GM18951 (cell line): ENCODE data around the gene SRRM3.
"Not testable (repeated sequence)": the region's sequence is repeated elsewhere in the genome, so short reads cannot be mapped to it uniquely, and the experiment has no call there.

Experiments
- POLR2A ChIP-seq: IDR thresholded peaks from 4 replicates; pipeline ENCODE4 v1.6.1; 2011; ENCODE audit warnings: mild to moderate bottlenecking; ENCODE audit not compliant: insufficient read length, insufficient read depth; ENCODE audit errors: extremely low read depth
- in situ Hi-C: fragments of 300-500 bp; cut with MboI; formaldehyde crosslinking; loops from one replicate; pipeline ENCODE4 v1.12.0; 2022; ENCODE audit warnings: low sequenced_read_pairs, mixed read lengths, inconsistent platforms; ENCODE audit not compliant: unreplicated experiment

SRRM3 gene

GRCh38 chr7:76201732-76202665, at the start of gene SRRM3:
TSS of gene SRRM3 (plus strand) at chr7:76201896. CDS start at chr7:76235067, 33,171 bp downstream.
- in situ Hi-C loops: no loop called here
- TF ChIP-seq POLR2A: no peak

DNA sequence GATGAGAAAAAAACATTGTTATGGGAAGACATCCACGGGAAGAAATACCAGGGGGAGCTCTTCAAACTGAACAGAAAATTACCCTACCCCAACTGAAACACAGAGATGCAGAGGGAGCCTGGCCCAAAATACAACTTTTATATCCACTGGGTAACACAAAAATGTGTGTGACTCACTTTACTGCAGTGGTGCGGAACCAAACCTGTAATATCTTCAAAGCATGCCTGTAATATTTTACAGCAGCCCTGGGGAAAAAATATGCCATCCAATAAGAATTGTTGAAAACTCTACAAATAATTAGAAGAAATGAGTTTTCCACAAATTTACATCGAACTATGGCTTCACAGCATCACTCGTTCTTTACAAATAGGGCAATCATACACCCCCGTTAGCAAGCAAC, 49.8 kb upstream of the SRRM3 start:
- in situ Hi-C loops: no loop called here
- no peak for TF ChIP-seq POLR2A

- in situ Hi-C loops: not testable (repeated sequence)
These were observed 48.0 kb upstream of the SRRM3 start for GRCh38 chr7:76153571-76154230.

DNA sequence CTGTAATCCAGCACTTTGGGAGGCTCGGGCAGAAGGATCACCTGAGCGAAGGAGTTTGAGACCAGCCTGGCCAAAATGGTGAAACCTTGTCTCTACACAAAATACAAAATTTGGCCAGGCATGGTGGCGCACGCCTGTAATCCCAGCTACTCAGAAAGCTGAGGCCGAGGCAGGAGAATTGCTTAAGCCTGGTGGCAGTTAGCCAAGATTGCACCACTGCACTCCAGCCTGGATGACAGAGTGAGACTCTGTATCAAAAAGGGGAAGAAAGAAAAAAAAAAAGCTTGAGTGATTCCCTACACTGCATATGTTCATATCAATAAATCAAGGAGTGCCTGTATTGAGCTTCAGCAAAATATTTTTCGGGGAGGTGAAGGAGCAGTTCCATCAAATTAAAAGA, 45.8 kb upstream of the SRRM3 start:
- in situ Hi-C loops: no loop called here
- TF ChIP-seq POLR2A: no peak

- in situ Hi-C loops: not testable (repeated sequence)
These were observed 44.6 kb upstream of the SRRM3 start for GRCh38 chr7:76156992-76157685.

DNA sequence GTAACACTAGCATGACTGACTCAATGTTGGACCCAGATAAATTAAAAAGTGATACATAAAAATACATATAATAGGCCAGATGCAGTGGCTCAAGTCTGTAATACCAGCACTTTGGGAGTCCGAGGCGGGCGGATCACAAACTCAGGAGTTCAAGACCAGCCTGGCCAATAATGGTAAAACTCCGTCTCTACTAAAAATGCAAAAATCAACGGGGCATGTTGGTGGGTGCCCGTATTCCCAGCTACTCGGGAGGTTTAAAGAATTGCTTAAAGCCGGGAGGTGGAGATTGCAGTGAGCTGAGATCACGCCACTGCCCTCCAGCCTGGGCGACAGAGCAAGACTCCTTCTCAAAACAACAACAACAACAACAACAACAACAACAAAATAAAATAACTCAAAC, 43.3 kb upstream of the SRRM3 start:
- in situ Hi-C loops: not testable (repeated sequence)

DNA sequence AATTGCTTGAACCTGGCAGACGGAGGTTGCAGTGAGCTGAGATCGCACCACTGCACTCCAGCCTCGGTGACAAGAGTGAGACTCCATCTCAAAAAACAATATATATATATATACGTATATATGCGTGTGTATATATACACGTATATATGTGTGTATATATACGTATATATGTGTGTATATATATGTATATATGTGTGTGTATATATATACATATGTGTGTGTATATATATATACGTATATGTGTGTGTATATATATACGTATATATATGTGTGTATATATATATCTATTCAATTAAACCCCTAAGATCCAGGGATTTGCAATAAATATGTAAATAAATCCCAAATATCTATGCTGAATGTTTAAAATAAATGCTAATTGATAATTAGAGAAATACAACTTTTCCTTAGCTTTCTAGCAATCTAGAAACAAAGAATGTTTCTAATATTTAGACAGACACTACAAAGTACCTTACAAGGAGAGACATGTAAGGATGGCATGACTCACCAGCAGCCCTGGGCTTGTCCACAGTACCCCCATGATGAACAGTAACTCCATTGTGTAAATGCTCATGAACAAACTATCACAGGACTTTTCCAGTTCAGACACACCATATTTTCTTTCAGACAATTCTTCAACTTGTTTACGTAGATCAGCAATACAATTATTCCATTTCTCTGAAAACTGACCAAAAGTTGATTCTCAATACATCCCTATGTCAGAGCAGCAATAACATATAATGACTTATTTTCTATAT, 39.1 kb upstream of the SRRM3 start:
- in situ Hi-C loops: not testable (repeated sequence)

DNA sequence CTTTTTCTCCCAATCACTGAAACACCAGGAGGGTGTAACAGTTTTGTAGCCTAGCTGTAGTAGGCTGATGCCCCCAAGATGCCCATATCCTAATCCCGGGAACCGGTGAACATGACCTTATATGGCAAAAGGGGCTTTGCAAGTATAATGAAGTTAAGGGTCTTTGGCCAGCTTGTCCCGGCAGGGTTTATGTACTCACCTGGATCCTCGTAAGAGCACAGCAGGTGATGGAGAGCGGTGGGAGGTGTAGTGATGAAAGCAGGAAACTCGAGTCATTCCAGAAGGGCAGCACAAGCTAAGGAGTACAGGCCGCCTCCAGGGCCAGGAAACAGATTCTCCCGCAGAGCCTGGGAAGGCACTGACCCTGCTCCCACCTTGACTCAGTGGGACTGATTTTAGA, 37.9 kb upstream of the SRRM3 start:
- in situ Hi-C loops: not testable (repeated sequence)

DNA sequence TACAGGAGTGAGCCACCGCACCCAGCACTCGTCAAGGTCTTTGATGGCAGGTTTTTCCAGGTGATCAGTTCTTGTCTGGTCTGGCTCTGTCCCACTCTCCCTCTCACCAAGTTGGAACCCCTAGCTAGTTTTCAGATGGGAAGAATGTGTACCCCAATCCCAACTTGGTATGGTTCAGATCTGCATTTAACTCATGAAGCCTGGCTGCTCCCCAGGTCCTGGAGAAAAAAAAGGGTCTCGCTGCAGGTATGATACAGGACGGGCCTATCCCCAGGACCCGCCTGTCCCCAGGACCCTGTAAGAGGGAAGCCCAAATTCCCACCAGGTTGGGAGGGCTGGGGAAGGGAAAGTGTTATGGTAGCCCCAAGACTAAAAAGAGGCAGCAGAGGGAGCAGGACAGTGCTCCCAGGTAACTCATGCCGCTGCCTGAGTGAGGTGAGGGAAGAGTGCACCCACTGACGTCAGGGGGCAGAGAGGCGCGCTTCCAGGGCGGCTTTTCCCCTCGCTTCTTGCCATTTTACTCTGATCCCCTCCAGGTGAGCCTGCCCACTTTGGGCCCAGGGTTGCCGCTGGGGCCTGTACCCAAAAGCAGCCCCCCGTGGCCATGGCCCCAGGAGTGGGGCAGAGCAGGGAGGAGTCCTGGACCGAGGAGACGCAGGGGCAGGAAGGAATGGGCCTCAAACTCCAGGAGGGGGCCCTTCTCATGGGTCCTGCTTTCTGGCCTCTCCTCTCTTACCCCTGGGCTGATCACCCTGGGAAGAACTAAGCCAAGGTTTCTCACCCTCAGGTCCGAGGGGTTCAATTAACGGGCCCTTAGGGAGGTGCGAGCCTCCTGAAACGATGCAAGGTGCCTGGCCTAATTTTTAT, 36.4 kb upstream of the SRRM3 start:
- no peak for TF ChIP-seq POLR2A
- in situ Hi-C loops: no loop called here

- in situ Hi-C loops: no loop called here
These were observed 35.7 kb upstream of the SRRM3 start for GRCh38 chr7:76165973-76166403.

DNA sequence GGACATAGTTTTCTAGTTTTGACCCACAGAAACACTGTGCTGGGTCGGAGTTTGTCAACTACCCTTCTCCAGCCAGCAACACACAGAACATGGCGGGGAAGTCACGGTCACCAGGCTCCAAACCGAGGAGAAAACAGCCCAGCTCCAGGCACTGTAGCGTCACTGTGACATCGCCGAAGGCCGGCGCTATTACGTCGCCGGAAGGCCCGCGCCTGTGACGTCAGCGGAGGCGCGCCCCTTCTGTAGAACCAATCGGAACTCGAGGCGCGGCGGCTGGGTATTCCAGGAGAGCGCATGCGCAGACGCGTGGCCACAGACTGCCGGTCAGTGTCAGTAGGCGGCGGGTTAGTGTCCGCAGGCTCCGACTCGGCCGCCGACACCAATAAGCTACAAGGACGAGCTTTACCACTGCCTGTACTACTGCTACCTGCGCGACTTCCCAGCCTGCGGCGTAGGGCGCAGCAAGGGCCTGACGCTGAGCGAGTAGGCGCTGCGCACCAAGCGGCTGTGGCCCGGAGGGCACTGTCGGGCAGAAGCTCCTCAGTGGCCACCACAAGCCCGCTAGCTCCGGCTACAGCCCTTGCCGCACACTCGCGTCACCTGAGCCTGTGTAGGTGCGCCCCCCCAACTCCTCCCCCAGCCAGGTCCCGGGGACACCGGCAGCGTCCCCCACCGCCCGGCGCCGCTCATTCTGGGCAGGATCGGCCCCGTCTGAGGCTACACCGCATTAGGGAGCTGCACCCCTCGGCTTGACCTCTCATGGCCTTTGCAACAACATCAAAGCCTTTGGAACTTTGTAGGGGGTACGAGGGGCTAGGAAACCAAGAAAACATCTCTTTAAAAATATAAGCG, 35.1 kb upstream of the SRRM3 start:
- in situ Hi-C loops: no loop called here

More at GRCh38 chr7:76165973-76166403, 35.7 kb upstream of the SRRM3 start:
- no peak for TF ChIP-seq POLR2A

More for the DNA sequence above, 35.1 kb upstream of the SRRM3 start:
- TF ChIP-seq POLR2A: peak; percentile 64
